HCT116 (cell line): ENCODE data around the gene MAP3K2. TPM values are rescaled to one million over a fixed set of nuclear protein-coding genes. Genes with fewer than 3 reads are reported as not detected.
A peak's percentile ranks its signal among the peaks of the same experiment; 100 is the strongest.

Experiments used
- ATAC-seq: fragments of 200-7000 bp; cut with Tn5 transposase; 2 replicates; pipeline ENCODE4 v1.9.1; 2020; ENCODE audit warnings: mild to moderate bottlenecking, moderate library complexity
- BruUV-seq: library from RNA; stranded (reverse); fragments of 400-500 nt; replicated peaks from 2 replicates; lab custom pipeline; 2021; lab: Mats Ljungman, UMichigan
- CTCF ChIA-PET: fragments of 300-600 bp; sonication (Branson Sonifier 250); formaldehyde crosslinking; loops from one replicate; lab custom pipeline; 2021; ENCODE audit warnings: antibody characterized with exemption; lab: Charles Lee
- POLR2A ChIA-PET: fragments of 300-600, 350-600 bp; sonication (Branson Sonifier 250); formaldehyde crosslinking; loops from one replicate; lab custom pipeline; 2021; ENCODE audit warnings: antibody characterized with exemption; lab: Charles Lee
- RAD21 ChIA-PET, 2 experiments: fragments of 300-600 bp; sonication (Branson Sonifier 250); formaldehyde crosslinking; loops; one replicate each; lab custom pipeline; 2023; ENCODE audit warnings: low total read pairs in 2 of 2; ENCODE audit not compliant: uncharacterized antibody in 2 of 2, unreplicated experiment in 2 of 2, low non-redundant PET in 1 of 2; lab: Charles Lee
- DNase-seq: peaks from one replicate; pipeline ENCODE4 v3.0.0-alpha.2; 2010; ENCODE audit warnings: low read depth, low spot score
- H2AFZ ChIP-seq: fragments of 200-600 bp; shearing (Covaris generic), sonication (generic); 2 replicates; pipeline ENCODE4 v1.6.1; 2017; ENCODE audit warnings: low read depth, mixed run types, mixed read lengths, antibody characterized with exemption, low read length; ENCODE audit not compliant: poor library complexity, severe bottlenecking
- H3K27ac ChIP-seq: 2 replicates; pipeline ENCODE4 v1.5.1; 2012; ENCODE audit warnings: low read depth, low read length
- H3K27me3 ChIP-seq: fragments of 200-600 bp; sonication (generic); 2 replicates; pipeline ENCODE4 v1.6.1; 2016; ENCODE audit warnings: mixed run types, low read length, mixed read lengths; ENCODE audit not compliant: insufficient read depth
- H3K36me3 ChIP-seq, 2 experiments: fragments of 200-500 bp in 1 of 2; fragments of 200-600 bp in 1 of 2; sonication (Bioruptor generic) in 1 of 2; sonication (generic) in 1 of 2; 2 replicates each; pipeline versions ENCODE4 v1.5.1 to v1.6.1; 2014 to 2016; ENCODE audit warnings: low read length in 2 of 2, inconsistent platforms in 1 of 2, mixed read lengths in 1 of 2, mixed run types in 1 of 2; ENCODE audit not compliant: insufficient read depth in 2 of 2, control insufficient read depth in 1 of 2
- H3K4me1 ChIP-seq, 2 experiments: fragments of 200-600 bp in 1 of 2; sonication (generic) in 1 of 2; 2 replicates each; pipeline versions ENCODE4 v1.5.1 to v1.6.1; 2012 to 2017; ENCODE audit warnings: low read length in 2 of 2, inconsistent platforms in 1 of 2, mild to moderate bottlenecking in 1 of 2, mixed read lengths in 1 of 2, mixed run types in 1 of 2, moderate library complexity in 1 of 2; ENCODE audit not compliant: insufficient read depth in 2 of 2, control insufficient read depth in 1 of 2
- H3K4me2 ChIP-seq: fragments of 200-600 bp; sonication (generic); 2 replicates; pipeline ENCODE4 v1.6.1; 2017; ENCODE audit warnings: mixed run types, low read length, mixed read lengths
- H3K4me3 ChIP-seq, 2 experiments: fragments of 200-600 bp in 1 of 2; sonication (generic) in 1 of 2; replicated peaks in 1 of 2; 2 replicates each; pipeline ENCODE4 v1.5.1; 2011 to 2016; ENCODE audit warnings: low read length in 2 of 2, control low read depth in 1 of 2, low read depth in 1 of 2, mild to moderate bottlenecking in 1 of 2, mixed read lengths in 1 of 2, mixed run types in 1 of 2
- H3K79me2 ChIP-seq: fragments of 200-600 bp; sonication (generic); 2 replicates; pipeline ENCODE4 v1.6.1; 2017; ENCODE audit warnings: mild to moderate bottlenecking, mixed run types, low read length, moderate library complexity, mixed read lengths; ENCODE audit not compliant: insufficient read depth
- H3K9ac ChIP-seq: fragments of 200-600 bp; sonication (generic); 2 replicates; pipeline ENCODE4 v1.6.1; 2016; ENCODE audit warnings: low read length, mixed read lengths
- H3K9me2 ChIP-seq: fragments of 200-600 bp; sonication (generic), shearing (Covaris generic); 2 replicates; pipeline ENCODE4 v1.6.1; 2017; ENCODE audit warnings: mixed run types, mild to moderate bottlenecking, moderate library complexity; ENCODE audit not compliant: insufficient read depth
- H3K9me3 ChIP-seq, 2 experiments: fragments of 200-500 bp in 1 of 2; fragments of 200-600 bp in 1 of 2; sonication (Bioruptor generic) in 1 of 2; sonication (generic) in 1 of 2; 2 replicates each; pipeline ENCODE4 v1.6.1; 2014 to 2017; ENCODE audit warnings: low read length in 2 of 2, mixed read lengths in 2 of 2, inconsistent platforms in 1 of 2, low read depth in 1 of 2, mild to moderate bottlenecking in 1 of 2, mixed run types in 1 of 2, moderate library complexity in 1 of 2; ENCODE audit not compliant: control insufficient read depth in 1 of 2, insufficient read depth in 1 of 2
- H4K20me1 ChIP-seq: fragments of 200-600 bp; sonication (generic), shearing (Covaris generic); 2 replicates; pipeline ENCODE4 v1.6.1; 2017; ENCODE audit warnings: mixed run types, mild to moderate bottlenecking, moderate library complexity; ENCODE audit not compliant: insufficient read depth
- CEBPB ChIP-seq: IDR thresholded peaks from 2 replicates; pipeline ENCODE4 v1.6.1; 2012; ENCODE audit warnings: low read depth
- CTCF ChIP-seq, 3 experiments: fragments of 200-600 bp in 1 of 3; sonication (generic) in 1 of 3; IDR thresholded peaks in 2 of 3; conservative IDR thresholded peaks in 1 of 3; 2 replicates each; pipeline ENCODE4 v1.5.1; 2012 to 2017; ENCODE audit warnings: low read depth in 2 of 3, low read length in 2 of 3, antibody characterized with exemption in 1 of 3, borderline replicate concordance in 1 of 3, control low read depth in 1 of 3, mild to moderate bottlenecking in 1 of 3, mixed read lengths in 1 of 3, mixed run types in 1 of 3, moderate library complexity in 1 of 3; ENCODE audit not compliant: insufficient read depth in 1 of 3
- EZH2phosphoT487 ChIP-seq: fragments of 200-600 bp; IDR thresholded peaks from 2 replicates; pipeline ENCODE4 v1.6.1; 2018; ENCODE audit warnings: antibody characterized with exemption, borderline replicate concordance
- POLR2A ChIP-seq: IDR thresholded peaks from 2 replicates; pipeline ENCODE4 v1.7.0; 2011; ENCODE audit warnings: borderline replicate concordance; ENCODE audit not compliant: insufficient read depth, insufficient read length; ENCODE audit errors: extremely low read depth
- RAD21 ChIP-seq: IDR thresholded peaks from 2 replicates; pipeline ENCODE4 v1.6.1; 2012; ENCODE audit warnings: low read depth, mild to moderate bottlenecking
- SP1 ChIP-seq: IDR thresholded peaks from 2 replicates; pipeline ENCODE4 v1.6.1; 2012; ENCODE audit warnings: low read depth
- SRF ChIP-seq: IDR thresholded peaks from 2 replicates; pipeline ENCODE4 v1.6.1; 2012; ENCODE audit warnings: low read depth
- ZNF274 ChIP-seq: fragments of 200-500 bp; sonication (Bioruptor generic); IDR thresholded peaks from 2 replicates; pipeline ENCODE4 v1.6.1; 2014; ENCODE audit warnings: mild to moderate bottlenecking, low read depth, low read length, inconsistent platforms
- intact Hi-C: fragments of 100-400 bp; cut with micrococcal nuclease; formaldehyde crosslinking; loops from 2 replicates; pipeline ENCODE4 v1.10.0; 2022
- total RNA-seq: library from RNA; stranded (reverse); gene quantifications from one replicate; pipeline ENCODE4 v1.2.1, GENCODE V29; 2021; ENCODE audit not compliant: unreplicated experiment
- TF ChIP-seq, protein P1 (sequence below): IDR thresholded peaks from 2 replicates; pipeline ENCODE4 v1.6.1; 2011; ENCODE audit warnings: mild to moderate bottlenecking, low read length, moderate library complexity; ENCODE audit not compliant: insufficient replicate concordance; ENCODE audit errors: extremely low read depth

Gene MAP3K2
- total RNA-seq, 1 experiment from 2014 or later, result 44.5 TPM

DNA sequence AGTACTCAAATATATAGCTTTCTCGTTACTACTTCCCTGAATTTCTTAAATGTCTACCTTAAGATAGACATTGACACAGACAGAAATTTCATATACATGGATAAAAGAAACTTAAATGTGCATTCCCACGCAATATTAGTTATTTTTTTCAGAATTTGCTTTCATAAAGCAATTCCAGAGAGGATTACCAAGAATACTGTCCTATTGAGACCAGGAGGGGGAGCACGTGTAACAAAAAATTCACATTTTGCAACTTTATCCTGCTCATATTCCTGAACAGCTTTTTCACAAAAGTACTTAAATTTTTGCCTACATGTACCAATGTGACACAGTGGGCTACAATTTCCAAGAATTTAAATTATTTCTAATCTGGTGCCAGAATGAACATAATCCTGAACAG, 63.1 kb downstream of the MAP3K2 start:
- ATAC-seq (peak; percentile 64), DNase-seq (no peak)
- CTCF ChIA-PET, result interaction anchor here (1.3 to 1.9 kb wide), 3 partner anchors 127 to 155 kb away, joined by 4 to 11 read pairs (median 4); no protein-coding TSS in a partner anchor
- Histone ChIP-seq H3K79me2 (no peaks in the 10 kb centered on the region), H4K20me1 (no peaks in the 10 kb centered on the region), H3K4me2 (no peak overlapping the region), H3K9ac (no peak overlapping the region), H3K4me3 (no peak overlapping the region)
- RAD21 ChIA-PET, result interaction anchor here in 1 of 2 experiments (1.0 kb wide), 1 partner anchor 154 kb away, joined by 3 read pairs; no protein-coding TSS in a partner anchor
- no TSS peak for BruUV-seq
- TF ChIP-seq POLR2A (no peak), EZH2phosphoT487 (no peak), CEBPB (0 out of 2 replicates have a peak, but pooled peaks have one; percentile 10), RAD21 (peak; percentile 65), CTCF (IDR thresholded peaks at IDR 0.05 in 2 of 3, conservative IDR thresholded peaks at IDR 0.05 in 1 of 3; ENCODE audit: borderline replicate concordance in 1 of 3, insufficient read depth in 1 of 3, low read depth in 2 of 3, low read length in 2 of 3) (peak; percentile 53 to 70 (median 58); a peak in 5 of 6 replicates), ZNF274 (no peak), SRF (no peak)
- TF ChIP-seq, all 23 proteins: peak for 3
- intact Hi-C loops, result loop anchor here (1.0 to 10.0 kb wide), 3 partner anchors 126 to 320 kb away; partner anchors contain the start of gene GPR17
- Histone ChIP-seq H3K9me2 (no peaks in the 10 kb centered on the region), H3K36me3 (peaks cover 6% of the 10 kb centered on the region in 2 experiments; a peak in 1 of 4 replicates), H3K4me1 (no peaks in the 10 kb centered on the region), H3K27me3 (no peaks in the 10 kb centered on the region), H3K9me3 (no peaks in the 10 kb centered on the region), H3K27ac (no peak overlapping the region), H2AFZ (no peak overlapping the region)
- POLR2A ChIA-PET, result no interaction called here

DNA sequence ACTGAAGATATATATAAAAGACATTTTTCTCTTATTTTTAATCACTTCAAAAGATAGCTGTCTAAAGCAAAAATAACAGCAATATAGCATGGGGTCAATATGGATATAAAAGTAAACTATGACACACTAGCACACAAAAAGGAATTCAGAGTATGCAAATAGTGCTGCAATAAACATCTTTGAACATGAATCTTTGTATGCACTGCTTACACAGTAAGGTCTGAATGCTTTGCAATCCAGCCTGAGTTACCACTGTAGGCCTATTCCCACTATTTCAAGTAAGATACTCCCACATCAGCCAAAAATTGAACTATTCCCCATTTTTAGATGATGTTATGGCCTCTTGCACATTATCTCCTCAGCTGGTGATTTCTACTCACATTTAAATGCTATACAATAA, 66.5 kb downstream of the MAP3K2 start:
- Histone ChIP-seq H3K79me2 (no peaks in the 10 kb centered on the region), H3K36me3 (peaks cover 2 to 6% of the 10 kb centered on the region in 2 experiments; a peak in 1 of 4 replicates), H3K4me3 (no peak overlapping the region), H4K20me1 (no peaks in the 10 kb centered on the region), H3K9ac (no peak overlapping the region), H3K9me3 (no peaks in the 10 kb centered on the region), H3K27ac (no peak overlapping the region), H3K9me2 (no peaks in the 10 kb centered on the region), H3K4me2 (no peak overlapping the region), H3K27me3 (no peaks in the 10 kb centered on the region), H3K4me1 (no peaks in the 10 kb centered on the region), H2AFZ (no peak overlapping the region)
- RAD21 ChIA-PET, result no interaction called here
- no peak for ATAC-seq
- intact Hi-C loops, result loop anchor here (10.0 kb wide), 1 partner anchor 323 kb away; the partner anchor contains the start of gene GPR17
- CTCF ChIA-PET, result no interaction called here
- TF ChIP-seq, protein P1, sequence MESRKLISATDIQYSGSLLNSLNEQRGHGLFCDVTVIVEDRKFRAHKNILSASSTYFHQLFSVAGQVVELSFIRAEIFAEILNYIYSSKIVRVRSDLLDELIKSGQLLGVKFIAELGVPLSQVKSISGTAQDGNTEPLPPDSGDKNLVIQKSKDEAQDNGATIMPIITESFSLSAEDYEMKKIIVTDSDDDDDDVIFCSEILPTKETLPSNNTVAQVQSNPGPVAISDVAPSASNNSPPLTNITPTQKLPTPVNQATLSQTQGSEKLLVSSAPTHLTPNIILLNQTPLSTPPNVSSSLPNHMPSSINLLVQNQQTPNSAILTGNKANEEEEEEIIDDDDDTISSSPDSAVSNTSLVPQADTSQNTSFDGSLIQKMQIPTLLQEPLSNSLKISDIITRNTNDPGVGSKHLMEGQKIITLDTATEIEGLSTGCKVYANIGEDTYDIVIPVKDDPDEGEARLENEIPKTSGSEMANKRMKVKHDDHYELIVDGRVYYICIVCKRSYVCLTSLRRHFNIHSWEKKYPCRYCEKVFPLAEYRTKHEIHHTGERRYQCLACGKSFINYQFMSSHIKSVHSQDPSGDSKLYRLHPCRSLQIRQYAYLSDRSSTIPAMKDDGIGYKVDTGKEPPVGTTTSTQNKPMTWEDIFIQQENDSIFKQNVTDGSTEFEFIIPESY, result no peak
- TF ChIP-seq CEBPB (no peak), ZNF274 (no peak), SP1 (no peak), POLR2A (no peak)
- no peak for DNase-seq
- BruUV-seq, result no TSS peak
- POLR2A ChIA-PET, result no interaction called here
